ENCODE results near the gene SNX32.

Gene SNX32

GRCh38 chr11:65833297-65834030 is at the start of gene SNX32:
SNX32 (plus strand) TSS chr11:65833963; CDS start chr11:65834066, 103 bp downstream.
- DNase-seq: peak; percentile 76 to 96

GRCh38 chr11:65785319-65786007 is 48.3 kb upstream of the SNX32 start:
- no peak for DNase-seq

- no peak for DNase-seq
Measured at GRCh38 chr11:65786008-65786785, 47.6 kb upstream of the SNX32 start.

- DNase-seq: no peak
Measured at GRCh38 chr11:65786786-65787636, 46.8 kb upstream of the SNX32 start, which contains the start of gene OVOL1. OVOL1 (plus strand) TSS chr11:65787063; CDS start chr11:65787374, 311 bp downstream.

GRCh38 chr11:65787649-65788622 is 45.8 kb upstream of the SNX32 start:
- DNase-seq: no peak

- DNase-seq: no peak
Measured at GRCh38 chr11:65788821-65789220, 44.9 kb upstream of the SNX32 start.

- DNase-seq: no peak
Measured at GRCh38 chr11:65789230-65790103, 44.3 kb upstream of the SNX32 start.

- DNase-seq: no peak
Measured at GRCh38 chr11:65790104-65790901, 43.5 kb upstream of the SNX32 start.

GRCh38 chr11:65790902-65791650 is 42.7 kb upstream of the SNX32 start:
- DNase-seq: no peak

- no peak for DNase-seq
Measured at GRCh38 chr11:65791719-65792213, 42.0 kb upstream of the SNX32 start.

GRCh38 chr11:65792456-65792855 is 41.3 kb upstream of the SNX32 start:
- DNase-seq: no peak

- DNase-seq: no peak
Measured at GRCh38 chr11:65793144-65793581, 40.6 kb upstream of the SNX32 start.

- DNase-seq: no peak
Measured at GRCh38 chr11:65793625-65794400, 40.0 kb upstream of the SNX32 start.

- no peak for DNase-seq
Measured at GRCh38 chr11:65794570-65795510, 38.9 kb upstream of the SNX32 start.

- no peak for DNase-seq
Measured at GRCh38 chr11:65796726-65797601, 36.8 kb upstream of the SNX32 start.

Measured in cerebellar nuclear complex (tissue), 1 donor.